ENCODE measurements around the gene GABPB1.
A peak's percentile ranks its signal among the peaks of the same experiment; 100 is the strongest.

Gene GABPB1

GRCh38 chr15:50236433-50236832, 118.6 kb downstream of the GABPB1 start:
- no peak for DNase-seq

GRCh38 chr15:50235794-50236193, 119.2 kb downstream of the GABPB1 start:
- no peak for DNase-seq

DNA sequence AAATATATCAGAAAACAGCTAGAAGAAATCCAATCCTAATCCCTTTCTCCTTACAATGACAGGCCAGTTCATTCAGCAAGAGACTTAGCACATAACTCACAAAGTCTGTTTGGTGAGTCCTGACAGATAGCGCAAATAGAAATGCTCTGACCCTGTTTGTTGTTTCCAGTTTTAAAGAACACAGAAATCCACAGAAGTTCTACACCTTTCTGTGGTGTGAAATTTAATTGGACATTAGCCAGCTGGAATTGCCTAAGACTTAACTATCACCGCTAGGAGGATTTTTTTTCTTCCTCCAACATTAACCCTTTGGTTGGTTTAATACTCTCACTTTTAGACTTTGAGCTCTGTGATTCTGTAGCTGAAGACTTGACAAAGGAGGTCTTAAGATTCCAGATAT, 120.2 kb downstream of the GABPB1 start:
- DNase-seq = no peak

- no peak for DNase-seq
Measured at GRCh38 chr15:50233192-50233736, 121.7 kb downstream of the GABPB1 start.

GRCh38 chr15:50232791-50233190, 122.2 kb downstream of the GABPB1 start:
- peak; percentile 55 for DNase-seq

DNA sequence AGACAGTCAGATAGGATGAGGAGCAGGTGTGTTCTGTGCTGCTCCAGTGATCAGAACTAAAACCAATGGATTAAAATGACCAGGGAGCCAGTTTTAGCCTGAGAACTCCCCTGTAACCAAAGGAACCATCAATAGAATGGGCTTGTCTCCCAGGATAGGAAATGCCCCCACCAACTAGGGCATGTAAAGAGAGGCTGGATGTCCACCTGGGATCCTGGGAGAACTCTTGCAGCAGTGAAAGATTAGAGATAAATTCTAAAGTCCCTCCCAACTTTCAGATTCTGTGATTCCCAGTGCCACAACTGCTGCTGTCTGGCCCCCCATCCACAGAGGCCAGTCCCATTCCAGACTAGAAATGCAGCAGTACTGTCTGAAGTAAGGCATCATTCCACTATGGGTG, 123.2 kb downstream of the GABPB1 start:
- peak; percentile 19 for DNase-seq

DNA sequence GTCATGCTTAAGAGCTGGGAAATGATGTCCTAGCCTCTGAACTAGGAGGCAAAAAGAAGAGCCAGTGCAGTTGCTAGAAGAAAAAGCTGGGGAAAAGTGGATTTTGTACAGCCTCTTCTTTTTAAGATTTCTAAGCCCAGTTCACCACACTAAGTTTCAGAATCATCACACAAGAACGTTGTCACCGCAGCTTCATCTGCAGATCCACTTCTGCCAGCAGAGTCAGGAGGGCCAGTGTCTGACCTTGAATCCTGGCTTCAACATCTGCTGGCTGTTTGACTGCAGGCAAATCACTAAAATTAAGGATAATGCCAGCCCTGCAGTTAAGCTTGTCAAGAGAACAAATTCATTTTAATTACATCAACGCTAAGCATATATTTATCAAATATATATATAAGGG, 125.7 kb downstream of the GABPB1 start:
- DNase-seq = peak; percentile 45

DNA sequence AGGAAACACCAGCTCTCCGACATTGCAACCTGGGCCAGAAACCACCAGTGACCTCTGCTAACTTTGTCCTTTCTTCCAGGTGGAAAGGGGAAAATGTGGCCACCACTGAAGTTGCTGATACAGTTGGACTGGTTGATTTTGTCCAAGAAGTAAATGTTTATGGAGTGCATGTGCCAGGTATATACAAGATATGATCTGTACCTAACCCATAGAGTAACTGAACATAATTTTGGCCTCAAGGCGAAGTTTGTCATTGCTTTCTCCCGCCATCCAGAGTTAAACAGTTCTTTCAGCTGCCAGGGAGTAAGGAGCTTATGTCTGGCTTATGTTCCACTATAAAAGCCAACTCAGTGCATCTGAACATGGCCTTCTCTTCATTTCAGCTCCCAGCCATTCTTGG, 126.1 kb downstream of the GABPB1 start:
- DNase-seq = no peak

- DNase-seq = no peak
Measured at GRCh38 chr15:50227076-50227475, 127.9 kb downstream of the GABPB1 start.

GRCh38 chr15:50225938-50226337, 129.1 kb downstream of the GABPB1 start:
- no peak for DNase-seq

Measured in NCI-H69 (cell line).